Esophagus muscularis mucosa (tissue), 4 donors: ENCODE measurements around the gene RUSF1.

Experiments
- EP300 ChIP-seq: sonication (generic); formaldehyde crosslinking; IDR thresholded peaks from one replicate; pipeline ENCODE4 v1.6.1; 2017; ENCODE audit warnings: antibody characterized with exemption
- POLR2A ChIP-seq: fragments of 450-650 bp; IDR thresholded peaks from one replicate; pipeline ENCODE4 v1.6.1; 2017; ENCODE audit warnings: antibody characterized with exemption, moderate library complexity, mild to moderate bottlenecking, low read depth
- POLR2AphosphoS5 ChIP-seq, 2 donors: sonication (generic); formaldehyde crosslinking; IDR thresholded peaks; one replicate each; pipeline ENCODE4 v1.6.1; 2017; ENCODE audit warnings: antibody characterized with exemption in 2 of 2
- TF ChIP-seq, protein P1 (sequence below), 3 experiments: fragments of 200-600 bp in 2 of 3; fragments of 450-650 bp in 1 of 3; sonication (generic) in 2 of 3; IDR thresholded peaks; one replicate each; pipeline ENCODE4 v1.5.1; 2017 to 2019; ENCODE audit warnings: antibody characterized with exemption in 3 of 3, mild to moderate bottlenecking in 2 of 3, moderate library complexity in 1 of 3

DNA sequence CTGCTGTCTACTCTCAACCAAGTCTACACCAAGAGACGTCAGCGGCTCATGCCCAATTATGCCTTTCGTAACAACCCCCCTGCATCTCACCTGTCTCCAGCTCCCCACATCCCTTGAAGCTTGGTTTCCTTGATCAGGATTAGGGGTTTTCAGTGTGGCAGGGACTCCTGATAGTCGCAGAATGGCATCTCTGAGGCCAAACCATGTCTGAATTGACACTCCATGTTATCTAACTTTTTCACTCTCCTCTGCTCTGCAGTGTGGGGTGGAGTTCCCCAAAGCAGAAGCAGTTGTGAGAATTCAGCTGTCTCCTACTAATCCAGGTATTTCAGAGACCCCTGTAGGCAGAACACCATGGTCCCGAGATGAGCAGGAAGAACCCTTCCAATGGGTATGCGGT, 13.9 kb upstream of the RUSF1 start:
- TF ChIP-seq POLR2A (no peak), POLR2AphosphoS5 (IDR thresholded peaks at IDR 0.05) (no peak), EP300 (no peak)
- TF ChIP-seq, protein P1, sequence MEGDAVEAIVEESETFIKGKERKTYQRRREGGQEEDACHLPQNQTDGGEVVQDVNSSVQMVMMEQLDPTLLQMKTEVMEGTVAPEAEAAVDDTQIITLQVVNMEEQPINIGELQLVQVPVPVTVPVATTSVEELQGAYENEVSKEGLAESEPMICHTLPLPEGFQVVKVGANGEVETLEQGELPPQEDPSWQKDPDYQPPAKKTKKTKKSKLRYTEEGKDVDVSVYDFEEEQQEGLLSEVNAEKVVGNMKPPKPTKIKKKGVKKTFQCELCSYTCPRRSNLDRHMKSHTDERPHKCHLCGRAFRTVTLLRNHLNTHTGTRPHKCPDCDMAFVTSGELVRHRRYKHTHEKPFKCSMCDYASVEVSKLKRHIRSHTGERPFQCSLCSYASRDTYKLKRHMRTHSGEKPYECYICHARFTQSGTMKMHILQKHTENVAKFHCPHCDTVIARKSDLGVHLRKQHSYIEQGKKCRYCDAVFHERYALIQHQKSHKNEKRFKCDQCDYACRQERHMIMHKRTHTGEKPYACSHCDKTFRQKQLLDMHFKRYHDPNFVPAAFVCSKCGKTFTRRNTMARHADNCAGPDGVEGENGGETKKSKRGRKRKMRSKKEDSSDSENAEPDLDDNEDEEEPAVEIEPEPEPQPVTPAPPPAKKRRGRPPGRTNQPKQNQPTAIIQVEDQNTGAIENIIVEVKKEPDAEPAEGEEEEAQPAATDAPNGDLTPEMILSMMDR (IDR thresholded peaks at IDR 0.05), result no peak
